Measurements from ENCODE around the gene BAZ1A. TPM values are rescaled to one million over a fixed set of nuclear protein-coding genes. Genes with fewer than 3 reads are reported as not detected.

BAZ1A gene
- total RNA-seq, 2 experiments from 2014 or later: 68.7 to 68.9 TPM

- DNase-seq: no peak
Observed at GRCh38 chr14:34872822-34873588, 2.2 kb downstream of the BAZ1A start.

DNA sequence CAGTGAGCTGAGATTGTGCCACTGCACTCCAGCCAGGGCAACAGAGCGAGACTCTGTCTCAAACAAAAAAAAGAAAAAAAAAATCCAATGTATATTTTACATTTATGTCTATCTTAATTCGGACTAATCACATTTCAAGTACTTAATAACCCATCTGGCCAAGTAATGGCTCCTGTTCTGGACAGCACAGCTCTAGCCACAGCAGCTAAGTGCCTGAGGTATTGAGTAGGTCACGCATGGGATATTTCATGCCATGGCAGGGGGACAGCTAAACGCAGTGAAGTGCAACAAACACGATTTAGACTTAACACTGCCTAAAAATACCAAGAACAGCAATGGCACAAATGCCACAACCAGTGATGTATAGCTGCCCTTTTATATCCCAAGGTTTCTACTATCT is 8.0 kb downstream of the BAZ1A start:
- peaks cover 42% of the 10 kb centered on the region for H3K36me3 Mint-ChIP-seq
- H3K4me1 Mint-ChIP-seq: peaks cover 40% of the 10 kb centered on the region
- H3K9me3 Mint-ChIP-seq: no peaks in the 10 kb centered on the region
- H3K4me3 Mint-ChIP-seq: no peak overlapping the region
- no peaks in the 10 kb centered on the region for H3K27me3 Mint-ChIP-seq
- DNase-seq: no peak
- H3K27ac Mint-ChIP-seq: no peak overlapping the region

More at GRCh38 chr14:34872822-34873588, 2.2 kb downstream of the BAZ1A start:
- peak overlapping the region; percentile 96 for H3K4me3 Mint-ChIP-seq
- H3K27ac Mint-ChIP-seq: peak overlapping the region; percentile 97
- H3K9me3 Mint-ChIP-seq: no peaks in the 10 kb centered on the region
- H3K27me3 Mint-ChIP-seq: peaks cover 3% of the 10 kb centered on the region
- peaks cover 53% of the 10 kb centered on the region for H3K4me1 Mint-ChIP-seq
- peaks cover 46% of the 10 kb centered on the region for H3K36me3 Mint-ChIP-seq

GRCh38 chr14:34865889-34866574 is 9.1 kb downstream of the BAZ1A start:
- H3K4me3 Mint-ChIP-seq: no peak overlapping the region
- H3K36me3 Mint-ChIP-seq: peaks cover 38% of the 10 kb centered on the region
- DNase-seq: no peak
- no peaks in the 10 kb centered on the region for H3K27me3 Mint-ChIP-seq
- no peaks in the 10 kb centered on the region for H3K9me3 Mint-ChIP-seq
- no peak overlapping the region for H3K27ac Mint-ChIP-seq
- peaks cover 32% of the 10 kb centered on the region for H3K4me1 Mint-ChIP-seq

DNA sequence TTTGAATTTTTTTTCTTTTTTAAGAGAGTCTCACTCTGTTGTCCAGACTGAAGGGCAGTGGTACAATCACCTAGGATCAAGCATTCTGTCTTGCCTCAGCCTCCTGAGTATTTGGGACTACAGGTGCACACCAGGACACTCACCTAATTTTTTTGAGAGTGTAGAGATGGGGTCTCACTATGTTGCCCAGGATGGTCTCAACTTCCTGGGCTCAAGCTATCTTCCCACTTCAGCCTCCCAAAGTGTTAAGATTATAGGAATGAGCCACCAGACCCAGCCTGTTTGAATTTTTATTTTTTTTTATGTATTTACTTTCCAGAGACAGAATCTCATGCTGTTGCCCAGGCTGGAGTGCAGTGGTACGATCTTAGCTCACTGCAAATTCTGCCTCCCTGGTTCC is 11.3 kb downstream of the BAZ1A start:
- Mint-ChIP-seq H3K27me3 (no peaks in the 10 kb centered on the region), H3K36me3 (peaks cover 38% of the 10 kb centered on the region), H3K4me1 (peaks cover 25% of the 10 kb centered on the region), H3K27ac (no peak overlapping the region), H3K9me3 (no peaks in the 10 kb centered on the region), H3K4me3 (no peak overlapping the region)
- no peak for DNase-seq

GRCh38 chr14:34858765-34859164 is 16.4 kb downstream of the BAZ1A start:
- Mint-ChIP-seq H3K9me3 (no peaks in the 10 kb centered on the region), H3K27ac (no peak overlapping the region), H3K4me1 (peaks cover 33% of the 10 kb centered on the region), H3K27me3 (no peaks in the 10 kb centered on the region), H3K4me3 (no peak overlapping the region), H3K36me3 (peaks cover 45% of the 10 kb centered on the region)
- DNase-seq: no peak

- DNase-seq: no peak
- H3K4me1 Mint-ChIP-seq: peaks cover 31% of the 10 kb centered on the region
- H3K27me3 Mint-ChIP-seq: no peaks in the 10 kb centered on the region
- H3K9me3 Mint-ChIP-seq: no peaks in the 10 kb centered on the region
- H3K27ac Mint-ChIP-seq: peak overlapping the region; percentile 59
- no peak overlapping the region for H3K4me3 Mint-ChIP-seq
- peaks cover 52% of the 10 kb centered on the region for H3K36me3 Mint-ChIP-seq
Observed at GRCh38 chr14:34857689-34858449, 17.3 kb downstream of the BAZ1A start.

DNA sequence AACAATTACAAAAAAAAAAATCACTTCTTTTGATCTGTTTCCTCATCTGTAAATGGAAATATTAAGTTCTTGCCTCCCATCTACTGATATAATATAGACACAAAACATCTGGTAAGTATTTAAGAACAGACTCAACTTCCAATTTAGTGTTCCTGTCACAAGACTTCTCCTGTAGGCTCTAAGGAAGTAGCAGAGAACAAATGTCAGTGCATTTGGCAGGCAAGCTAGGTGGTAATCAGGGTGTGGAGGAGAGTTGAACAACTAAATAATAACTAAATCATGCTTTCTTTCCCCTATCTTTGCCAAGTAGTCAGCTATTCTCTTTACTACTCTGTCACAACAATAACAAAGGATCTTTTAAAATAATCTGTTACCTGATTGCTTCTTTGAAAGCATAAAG is 22.1 kb downstream of the BAZ1A start:
- no peak overlapping the region for H3K4me3 Mint-ChIP-seq
- DNase-seq: no peak
- H3K36me3 Mint-ChIP-seq: peaks cover 44% of the 10 kb centered on the region
- H3K9me3 Mint-ChIP-seq: no peaks in the 10 kb centered on the region
- peaks cover 19% of the 10 kb centered on the region for H3K4me1 Mint-ChIP-seq
- no peaks in the 10 kb centered on the region for H3K27me3 Mint-ChIP-seq
- H3K27ac Mint-ChIP-seq: no peak overlapping the region

- no peak overlapping the region for H3K4me3 Mint-ChIP-seq
- peaks cover 10% of the 10 kb centered on the region for H3K4me1 Mint-ChIP-seq
- no peak overlapping the region for H3K27ac Mint-ChIP-seq
- DNase-seq: no peak
- H3K36me3 Mint-ChIP-seq: peaks cover 39% of the 10 kb centered on the region
- H3K9me3 Mint-ChIP-seq: no peaks in the 10 kb centered on the region
- no peaks in the 10 kb centered on the region for H3K27me3 Mint-ChIP-seq
Observed at GRCh38 chr14:34851395-34851794, 23.8 kb downstream of the BAZ1A start.

DNA sequence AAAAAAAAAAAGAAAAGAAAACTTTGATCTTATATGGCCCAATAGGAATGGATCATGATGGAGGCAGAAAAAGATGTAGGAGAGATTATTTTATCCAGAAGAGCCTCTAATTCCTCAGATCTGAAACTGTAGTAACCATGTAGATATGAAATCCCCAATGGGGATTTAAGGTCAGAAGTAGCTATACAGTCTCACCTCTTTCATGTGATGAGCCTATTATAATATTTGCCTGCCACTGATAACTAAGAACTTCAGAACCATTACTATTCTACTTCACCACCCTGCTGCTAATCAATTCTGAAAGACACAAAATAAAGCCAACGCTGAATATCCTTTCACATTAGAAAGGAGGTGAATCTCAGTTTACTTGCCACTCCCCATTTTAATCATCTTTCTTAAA is 29.3 kb downstream of the BAZ1A start:
- Mint-ChIP-seq H3K36me3 (peaks cover 44% of the 10 kb centered on the region), H3K9me3 (no peaks in the 10 kb centered on the region), H3K27me3 (no peaks in the 10 kb centered on the region), H3K4me1 (peaks cover 20% of the 10 kb centered on the region), H3K4me3 (no peak overlapping the region), H3K27ac (no peak overlapping the region)
- DNase-seq: no peak

DNA sequence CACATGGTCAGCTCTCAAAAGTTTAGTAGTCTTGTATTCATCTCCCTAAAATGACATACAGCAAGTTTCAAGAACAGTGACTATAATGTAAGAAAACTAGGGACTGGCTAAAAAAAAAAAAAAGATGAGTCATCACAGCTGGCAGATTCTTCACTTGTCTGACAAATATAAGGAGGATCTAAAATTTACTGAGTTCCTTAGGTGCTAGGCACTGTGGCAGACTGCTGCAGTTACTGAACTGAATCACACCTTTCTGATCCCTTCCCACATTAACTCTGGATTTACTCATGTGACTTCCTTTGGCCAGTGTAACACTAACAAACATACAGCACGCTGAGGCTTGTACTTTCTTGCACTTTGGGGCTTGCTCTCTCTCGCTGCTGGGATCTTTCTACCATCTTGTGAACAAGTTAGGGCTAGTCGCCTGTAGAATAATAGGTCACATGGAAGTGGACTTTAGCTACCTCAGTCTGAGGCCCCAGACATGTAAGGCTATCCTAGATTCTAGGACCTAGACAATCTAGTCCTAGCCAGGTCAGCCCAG is 32.1 kb downstream of the BAZ1A start:
- Mint-ChIP-seq H3K4me1 (peaks cover 20% of the 10 kb centered on the region), H3K9me3 (no peaks in the 10 kb centered on the region), H3K36me3 (peaks cover 47% of the 10 kb centered on the region), H3K4me3 (no peak overlapping the region), H3K27ac (peak overlapping the region; percentile 61), H3K27me3 (no peaks in the 10 kb centered on the region)
- no peak for DNase-seq

GRCh38 chr14:34837801-34838322 is 37.3 kb downstream of the BAZ1A start:
- peaks cover 14% of the 10 kb centered on the region for H3K4me1 Mint-ChIP-seq
- peaks cover 29% of the 10 kb centered on the region for H3K36me3 Mint-ChIP-seq
- no peak for DNase-seq
- no peaks in the 10 kb centered on the region for H3K27me3 Mint-ChIP-seq
- no peaks in the 10 kb centered on the region for H3K9me3 Mint-ChIP-seq
- no peak overlapping the region for H3K4me3 Mint-ChIP-seq
- no peak overlapping the region for H3K27ac Mint-ChIP-seq

- no peak for DNase-seq
- H3K9me3 Mint-ChIP-seq: no peaks in the 10 kb centered on the region
- H3K27me3 Mint-ChIP-seq: no peaks in the 10 kb centered on the region
- H3K4me1 Mint-ChIP-seq: peaks cover 26% of the 10 kb centered on the region
- peaks cover 26% of the 10 kb centered on the region for H3K36me3 Mint-ChIP-seq
- H3K4me3 Mint-ChIP-seq: no peak overlapping the region
- H3K27ac Mint-ChIP-seq: no peak overlapping the region
Observed at GRCh38 chr14:34835312-34835711, 39.8 kb downstream of the BAZ1A start.

DNA sequence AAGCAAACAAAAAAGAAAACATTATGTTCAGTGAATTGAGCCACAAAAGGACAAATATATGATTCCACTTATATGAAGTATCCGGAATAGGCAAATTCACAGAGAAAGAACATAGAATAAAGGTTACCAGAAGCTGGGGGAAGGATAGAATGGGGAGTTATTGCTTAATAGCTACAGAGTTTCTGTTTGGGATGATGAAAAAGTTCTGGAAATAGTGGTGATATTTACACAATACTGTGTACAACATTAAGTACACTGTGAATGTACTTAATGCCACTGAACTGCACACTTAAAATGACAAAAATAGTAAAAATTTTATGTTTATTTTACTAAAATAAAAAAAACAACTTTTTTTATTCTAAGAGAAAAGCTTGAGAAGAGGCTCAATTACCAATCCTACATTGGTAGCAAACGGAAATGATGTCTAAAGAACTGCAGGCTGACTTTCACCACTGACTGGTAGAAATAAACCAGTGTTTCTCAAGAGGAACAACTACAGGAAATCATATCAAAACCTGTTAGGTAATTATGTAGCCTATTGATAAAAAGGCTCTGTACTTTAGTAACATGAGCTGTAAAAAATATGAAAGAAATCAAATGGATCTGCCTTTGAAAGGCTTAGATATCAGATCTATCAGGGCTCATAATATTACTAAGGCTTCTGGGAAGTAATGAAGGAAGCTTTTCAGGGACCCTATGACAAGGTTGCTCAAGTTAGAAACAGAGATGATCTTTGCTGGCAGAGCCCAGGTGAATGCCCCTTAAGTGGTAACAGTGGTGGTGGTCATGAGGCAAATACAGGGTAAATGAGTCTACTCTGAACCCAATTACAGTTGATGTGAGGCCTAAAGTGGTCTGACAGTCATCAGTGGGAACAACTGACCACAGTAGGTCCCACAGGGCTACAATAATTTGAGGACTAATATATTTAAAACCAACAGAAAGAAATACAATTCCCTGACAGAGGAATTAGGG is 41.3 kb downstream of the BAZ1A start:
- Mint-ChIP-seq H3K4me3 (no peak overlapping the region), H3K4me1 (peaks cover 34% of the 10 kb centered on the region), H3K27ac (peak overlapping the region; percentile 2), H3K9me3 (no peaks in the 10 kb centered on the region), H3K36me3 (peaks cover 30% of the 10 kb centered on the region), H3K27me3 (no peaks in the 10 kb centered on the region)
- DNase-seq: no peak

DNA sequence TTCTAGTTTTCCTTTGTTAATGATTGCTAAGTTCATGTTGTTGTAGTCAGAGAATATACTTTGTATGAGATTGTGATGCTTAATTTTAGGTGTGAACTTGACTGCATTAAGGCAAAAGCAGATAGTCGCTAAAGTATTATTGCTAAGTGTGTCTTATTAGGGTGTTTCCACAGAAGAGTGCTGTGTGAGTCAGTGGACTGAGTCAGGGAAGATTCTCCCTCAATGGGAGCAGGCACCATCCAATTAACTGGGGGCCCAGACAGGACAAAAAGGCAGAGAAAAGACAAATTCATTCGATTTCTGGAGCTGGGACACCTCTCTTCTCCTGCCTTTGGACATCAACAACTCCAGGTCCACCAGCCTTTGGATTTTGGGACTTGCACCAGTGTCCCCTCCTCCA is 48.5 kb downstream of the BAZ1A start:
- Mint-ChIP-seq H3K27ac (no peak overlapping the region), H3K27me3 (no peaks in the 10 kb centered on the region), H3K36me3 (peaks cover 42% of the 10 kb centered on the region), H3K4me3 (no peak overlapping the region), H3K9me3 (peaks cover 2% of the 10 kb centered on the region), H3K4me1 (peaks cover 22% of the 10 kb centered on the region)
- no peak for DNase-seq

Data from activated naive CD8-positive, alpha-beta T cell treated with anti-CD3 and anti-CD28 coated beads for 36 hours (primary cell).